OCI-LY3 (cell line): ENCODE data around the gene TMEM135.

Source experiments
- EZH2phosphoT487 ChIP-seq: fragments of 200-600 bp; shearing (Covaris generic); IDR thresholded peaks from 2 replicates; pipeline ENCODE4 v1.6.1; 2018; ENCODE audit warnings: antibody characterized with exemption, mixed run types, low read depth
- TF ChIP-seq, protein P1 (sequence below): fragments of 200-600, 300-600 bp; sonication (generic); IDR thresholded peaks from 2 replicates; pipeline ENCODE4 v1.5.1; 2014; ENCODE audit warnings: antibody characterized with exemption, low read length, low read depth

DNA sequence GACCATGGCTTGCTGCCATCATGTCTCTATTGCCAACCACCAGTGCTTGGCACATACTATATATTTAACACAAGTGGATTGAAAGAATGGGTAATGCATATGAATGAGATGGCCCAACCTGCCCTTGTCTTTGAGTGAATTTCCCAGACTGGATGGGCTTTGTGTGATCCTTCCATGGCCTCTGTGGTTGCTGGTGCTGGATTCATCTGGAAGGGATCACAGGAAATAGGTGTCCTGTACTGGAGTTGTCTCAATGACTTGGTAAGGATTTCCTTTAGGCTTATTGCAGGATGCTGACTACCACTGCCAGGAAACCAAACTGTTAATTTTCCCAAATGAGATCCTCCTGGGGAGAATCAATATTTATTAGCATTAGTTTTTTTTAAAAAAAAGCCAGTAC lies 328.6 kb downstream of the TMEM135 start:
- TF ChIP-seq, protein P1, sequence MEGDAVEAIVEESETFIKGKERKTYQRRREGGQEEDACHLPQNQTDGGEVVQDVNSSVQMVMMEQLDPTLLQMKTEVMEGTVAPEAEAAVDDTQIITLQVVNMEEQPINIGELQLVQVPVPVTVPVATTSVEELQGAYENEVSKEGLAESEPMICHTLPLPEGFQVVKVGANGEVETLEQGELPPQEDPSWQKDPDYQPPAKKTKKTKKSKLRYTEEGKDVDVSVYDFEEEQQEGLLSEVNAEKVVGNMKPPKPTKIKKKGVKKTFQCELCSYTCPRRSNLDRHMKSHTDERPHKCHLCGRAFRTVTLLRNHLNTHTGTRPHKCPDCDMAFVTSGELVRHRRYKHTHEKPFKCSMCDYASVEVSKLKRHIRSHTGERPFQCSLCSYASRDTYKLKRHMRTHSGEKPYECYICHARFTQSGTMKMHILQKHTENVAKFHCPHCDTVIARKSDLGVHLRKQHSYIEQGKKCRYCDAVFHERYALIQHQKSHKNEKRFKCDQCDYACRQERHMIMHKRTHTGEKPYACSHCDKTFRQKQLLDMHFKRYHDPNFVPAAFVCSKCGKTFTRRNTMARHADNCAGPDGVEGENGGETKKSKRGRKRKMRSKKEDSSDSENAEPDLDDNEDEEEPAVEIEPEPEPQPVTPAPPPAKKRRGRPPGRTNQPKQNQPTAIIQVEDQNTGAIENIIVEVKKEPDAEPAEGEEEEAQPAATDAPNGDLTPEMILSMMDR, result no peak
- no peak for TF ChIP-seq EZH2phosphoT487
